Vagina (tissue), 2 donors: ENCODE results near the gene AK1.
"Not testable (repeated sequence)": the region's sequence is repeated elsewhere in the genome, so short reads cannot be mapped to it uniquely, and the experiment has no call there.

ENCODE experiments used
- CTCF ChIP-seq, 3 experiments: fragments of 450-650 bp in 2 of 3; fragments of 200-600 bp in 1 of 3; sonication (generic) in 1 of 3; IDR thresholded peaks; one replicate each; pipeline ENCODE4 v1.5.1; 2017 to 2019; ENCODE audit warnings: antibody characterized with exemption in 3 of 3, mild to moderate bottlenecking in 2 of 3, moderate library complexity in 2 of 3
- POLR2A ChIP-seq, 2 donors: fragments of 450-650 bp; IDR thresholded peaks; one replicate each; pipeline ENCODE4 v1.6.1; 2017; ENCODE audit warnings: antibody characterized with exemption in 2 of 2, mild to moderate bottlenecking in 2 of 2, moderate library complexity in 2 of 2
- POLR2AphosphoS5 ChIP-seq, 2 donors: sonication (generic); formaldehyde crosslinking; IDR thresholded peaks; one replicate each; pipeline ENCODE4 v1.9.0; 2017; ENCODE audit warnings: antibody characterized with exemption in 2 of 2, mild to moderate bottlenecking in 2 of 2, low read depth in 1 of 2; ENCODE audit not compliant: insufficient read depth in 1 of 2

GRCh38 chr9:127845619-127846018, 31.9 kb downstream of the AK1 start:
- TF ChIP-seq POLR2A (IDR thresholded peaks at IDR 0.05); CTCF (IDR thresholded peaks at IDR 0.05); POLR2AphosphoS5 (IDR thresholded peaks at IDR 0.05; ENCODE audit: insufficient read depth in 1 of 2, low read depth in 1 of 2): not testable (repeated sequence)
